A549 (cell line): ENCODE measurements around the gene SHISAL1.

Experiments used
- EP300 ChIP-seq, 2 experiments: fragments of >200 bp; sonication (Bioruptor Twin); formaldehyde crosslinking; IDR thresholded peaks; 2 replicates in 1 of 2; 3 replicates in 1 of 2; pipeline ENCODE4 v1.6.1; 2016 to 2017
- KDM1A ChIP-seq: fragments of 200-600 bp; sonication (generic); IDR thresholded peaks from 2 replicates; pipeline ENCODE4 v1.6.1; 2016; ENCODE audit warnings: low read depth, mild to moderate bottlenecking
- RFX5 ChIP-seq: fragments of 450-650 bp; IDR thresholded peaks from 2 replicates; pipeline ENCODE4 v1.7.1; 2014; ENCODE audit warnings: antibody characterized with exemption, mild to moderate bottlenecking, moderate library complexity
- SMC3 ChIP-seq: fragments of >200 bp; sonication (Bioruptor Twin); formaldehyde crosslinking; IDR thresholded peaks from 3 replicates; pipeline ENCODE4 v1.6.1; 2018; ENCODE audit warnings: inconsistent platforms
- TF ChIP-seq, protein P1 (sequence below): fragments of >200 bp; sonication (Bioruptor Twin); formaldehyde crosslinking; IDR thresholded peaks from 3 replicates; pipeline ENCODE4 v1.5.1; 2016

- TF ChIP-seq KDM1A (no peak), EP300 (IDR thresholded peaks at IDR 0.05) (no peak), SMC3 (no peak), RFX5 (no peak)
- TF ChIP-seq, protein P1, sequence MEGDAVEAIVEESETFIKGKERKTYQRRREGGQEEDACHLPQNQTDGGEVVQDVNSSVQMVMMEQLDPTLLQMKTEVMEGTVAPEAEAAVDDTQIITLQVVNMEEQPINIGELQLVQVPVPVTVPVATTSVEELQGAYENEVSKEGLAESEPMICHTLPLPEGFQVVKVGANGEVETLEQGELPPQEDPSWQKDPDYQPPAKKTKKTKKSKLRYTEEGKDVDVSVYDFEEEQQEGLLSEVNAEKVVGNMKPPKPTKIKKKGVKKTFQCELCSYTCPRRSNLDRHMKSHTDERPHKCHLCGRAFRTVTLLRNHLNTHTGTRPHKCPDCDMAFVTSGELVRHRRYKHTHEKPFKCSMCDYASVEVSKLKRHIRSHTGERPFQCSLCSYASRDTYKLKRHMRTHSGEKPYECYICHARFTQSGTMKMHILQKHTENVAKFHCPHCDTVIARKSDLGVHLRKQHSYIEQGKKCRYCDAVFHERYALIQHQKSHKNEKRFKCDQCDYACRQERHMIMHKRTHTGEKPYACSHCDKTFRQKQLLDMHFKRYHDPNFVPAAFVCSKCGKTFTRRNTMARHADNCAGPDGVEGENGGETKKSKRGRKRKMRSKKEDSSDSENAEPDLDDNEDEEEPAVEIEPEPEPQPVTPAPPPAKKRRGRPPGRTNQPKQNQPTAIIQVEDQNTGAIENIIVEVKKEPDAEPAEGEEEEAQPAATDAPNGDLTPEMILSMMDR: no peak
These were observed 53.2 kb downstream of the SHISAL1 start for GRCh38 chr22:44259366-44260215.
